ENCODE measurements around the gene SHB.

SHB gene

DNA sequence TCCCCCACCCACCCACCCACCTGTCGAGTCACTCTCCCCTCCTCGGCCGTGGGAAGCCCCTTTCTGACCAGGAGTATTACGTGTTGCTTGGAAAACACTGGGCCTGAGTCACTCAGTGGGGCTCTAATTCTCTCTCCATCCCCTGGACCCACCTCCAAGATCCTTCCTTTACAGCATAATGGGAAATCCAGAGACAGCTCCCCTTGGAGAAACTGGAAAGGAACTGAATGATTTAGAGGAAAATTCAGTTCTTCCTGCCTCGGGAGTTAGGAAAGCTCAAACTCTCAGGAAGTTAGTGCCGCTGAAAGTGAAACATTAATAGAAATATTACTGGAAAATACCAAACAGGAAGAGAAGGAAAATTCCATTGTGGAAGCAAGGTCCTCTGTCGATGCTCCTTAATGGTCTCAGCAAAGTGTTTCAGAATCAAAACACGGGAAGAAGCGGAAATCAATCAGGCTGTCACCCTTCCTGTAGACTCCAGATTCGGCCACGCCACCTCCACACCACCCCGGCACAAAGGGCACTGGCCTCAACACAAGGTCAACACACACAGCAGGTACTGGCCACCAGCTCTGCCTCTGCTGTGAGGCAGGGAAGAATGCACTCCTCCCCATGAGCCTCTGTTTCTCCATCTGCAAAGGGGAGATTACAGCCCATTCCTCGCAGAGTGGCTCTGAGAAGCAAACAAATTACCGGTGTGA, 9.6 kb downstream of the SHB start:
- in situ Hi-C loops (cut with HindIII; ENCODE audit: low pct_ligation_motif_present, low sequenced_read_pairs): no loop called here
- no peak overlapping the region for H3K27ac ChIP-seq
- H3K4me3 ChIP-seq (ENCODE audit: low read depth, low read length): no peak overlapping the region
- no peak for TF ChIP-seq CTCF (IDR thresholded peaks at IDR 0.05; ENCODE audit: low read depth, low read length, missing control alignments)
- no peak for DNase-seq
- H3K27me3 ChIP-seq (replicated peaks): no peaks in the 10 kb centered on the region
- H3K36me3 ChIP-seq (replicated peaks): no peaks in the 10 kb centered on the region

- in situ Hi-C loops (cut with HindIII; ENCODE audit: low pct_ligation_motif_present, low sequenced_read_pairs): no loop called here
- Histone ChIP-seq H3K4me3 (ENCODE audit: low read depth, low read length) (no peak overlapping the region), H3K27me3 (replicated peaks) (no peaks in the 10 kb centered on the region), H3K27ac (no peak overlapping the region), H3K36me3 (replicated peaks) (no peaks in the 10 kb centered on the region)
- no peak for DNase-seq
- no peak for TF ChIP-seq CTCF (IDR thresholded peaks at IDR 0.05; ENCODE audit: low read depth, low read length, missing control alignments)
These were observed 10.4 kb downstream of the SHB start for GRCh38 chr9:38058452-38059232.

DNA sequence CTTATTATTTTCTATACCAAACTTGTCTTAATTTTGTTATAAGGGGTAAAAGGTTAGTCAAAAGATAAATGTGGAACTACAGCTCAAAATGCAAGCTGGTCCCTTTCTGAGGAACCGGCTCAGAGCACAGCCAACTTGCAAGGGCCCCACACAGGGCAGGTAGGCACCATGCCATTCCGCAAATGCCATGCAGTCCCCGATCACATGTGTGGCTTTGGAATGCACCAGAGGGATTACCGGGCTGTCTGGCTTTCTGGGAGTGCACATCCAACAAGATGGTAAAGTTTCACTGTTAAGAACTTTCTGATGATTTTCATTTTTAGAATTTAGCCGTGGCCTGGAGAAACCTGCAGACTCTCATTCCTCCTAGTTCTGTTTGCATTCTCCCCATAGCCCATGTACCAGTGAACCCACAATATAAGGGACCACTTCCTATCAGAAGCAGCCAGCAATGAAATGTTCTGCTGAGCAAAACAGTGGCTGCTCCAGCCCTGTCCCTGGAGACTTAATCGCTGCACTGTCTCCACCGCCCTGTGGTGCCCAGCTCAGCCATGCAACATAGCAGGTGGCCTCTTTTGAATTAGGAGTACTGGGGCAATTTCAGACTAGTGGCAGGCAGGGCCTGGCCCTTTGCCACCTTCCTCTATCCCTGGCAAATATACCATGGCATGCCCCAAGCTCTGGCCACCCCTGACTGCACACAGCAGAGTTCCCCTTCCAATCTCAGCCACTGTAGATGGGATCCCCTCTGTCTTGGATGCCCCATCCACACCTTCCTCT, 11.4 kb downstream of the SHB start:
- no peak for DNase-seq
- no peak overlapping the region for H3K27ac ChIP-seq
- H3K27me3 ChIP-seq (replicated peaks): no peaks in the 10 kb centered on the region

GRCh38 chr9:38054653-38055052, 14.4 kb downstream of the SHB start:
- in situ Hi-C loops (cut with HindIII; ENCODE audit: low pct_ligation_motif_present, low sequenced_read_pairs): no loop called here
- no peaks in the 10 kb centered on the region for H3K27me3 ChIP-seq (replicated peaks)
- no peaks in the 10 kb centered on the region for H3K36me3 ChIP-seq (replicated peaks)
- no peak overlapping the region for H3K4me3 ChIP-seq (ENCODE audit: low read depth, low read length)
- no peak for DNase-seq
- no peak overlapping the region for H3K27ac ChIP-seq
- TF ChIP-seq CTCF (IDR thresholded peaks at IDR 0.05; ENCODE audit: low read depth, low read length, missing control alignments): no peak

More for the DNA sequence above, 11.4 kb downstream of the SHB start:
- in situ Hi-C loops (cut with HindIII; ENCODE audit: low pct_ligation_motif_present, low sequenced_read_pairs): no loop called here
- Histone ChIP-seq H3K4me3 (ENCODE audit: low read depth, low read length) (no peak overlapping the region), H3K36me3 (replicated peaks) (no peaks in the 10 kb centered on the region)
- TF ChIP-seq CTCF (IDR thresholded peaks at IDR 0.05; ENCODE audit: low read depth, low read length, missing control alignments): no peak

GRCh38 chr9:38053697-38054461, 15.1 kb downstream of the SHB start:
- in situ Hi-C loops (cut with HindIII; ENCODE audit: low pct_ligation_motif_present, low sequenced_read_pairs): no loop called here
- no peaks in the 10 kb centered on the region for H3K36me3 ChIP-seq (replicated peaks)
- TF ChIP-seq CTCF (IDR thresholded peaks at IDR 0.05; ENCODE audit: low read depth, low read length, missing control alignments): no peak
- H3K27ac ChIP-seq: no peak overlapping the region
- H3K4me3 ChIP-seq (ENCODE audit: low read depth, low read length): no peak overlapping the region
- no peak for DNase-seq
- no peaks in the 10 kb centered on the region for H3K27me3 ChIP-seq (replicated peaks)
